ENCODE measurements around the gene FAM50A.
"Not testable (repeated sequence)": the region's sequence is repeated elsewhere in the genome, so short reads cannot be mapped to it uniquely, and the experiment has no call there.

The FAM50A gene

GRCh38 chrX:154486052-154486395, 42.1 kb downstream of the FAM50A start:
- DNase-seq, result no peak

GRCh38 chrX:154486396-154487207, 42.7 kb downstream of the FAM50A start, which contains the start of gene UBL4A:
TSS of gene UBL4A (minus strand) at chrX:154486615. CDS start at chrX:154486584, 31 bp downstream.
- peak; percentile 21 for DNase-seq

GRCh38 chrX:154487518-154488290, 43.8 kb downstream of the FAM50A start:
- no peak for DNase-seq

- no peak for DNase-seq
Observed at GRCh38 chrX:154488336-154489075, 44.6 kb downstream of the FAM50A start.

- DNase-seq, result no peak
Observed at GRCh38 chrX:154489182-154489581, 45.2 kb downstream of the FAM50A start.

- DNase-seq, result peak; percentile 7
Observed at GRCh38 chrX:154490021-154490413, 46.1 kb downstream of the FAM50A start.

- DNase-seq, result peak; percentile 66
Observed at GRCh38 chrX:154490414-154491083, 46.6 kb downstream of the FAM50A start, which contains the start of gene SLC10A3. TSS of gene SLC10A3 (minus strand) at chrX:154490629. CDS start at chrX:154488940, 1,689 bp downstream.

- no peak for DNase-seq
Observed at GRCh38 chrX:154494715-154495114, 50.8 kb downstream of the FAM50A start.

GRCh38 chrX:154495472-154495922, 51.6 kb downstream of the FAM50A start:
- DNase-seq, result no peak

GRCh38 chrX:154496591-154497137, 52.7 kb downstream of the FAM50A start:
- DNase-seq, result not testable (repeated sequence)
